Activated T-helper 1 cell treated with anti-CD3 and anti-CD28 coated beads, Interleukin-12 subunit alpha, Interleukin-12 subunit beta, Interleukin-2, Interleukin-4 antibody, amounts not matched to agents 30 ng/mL and 10 ng/mL and 1 ng/mL, durations not matched to agents 14 hours and 24 hours and 36 hours (primary cell): ENCODE results near the gene CORO2B. TPM values are rescaled to one million over a fixed set of nuclear protein-coding genes. Genes with fewer than 3 reads are reported as not detected.

ENCODE experiments used
- DNase-seq: peaks from one replicate; pipeline ENCODE4 v3.0.0; 2021; ENCODE audit warnings: low spot score
- H3K27ac Mint-ChIP-seq: one replicate; pipeline ENCODE4 v1.8.0; 2021; ENCODE audit warnings: mild to moderate bottlenecking, mixed read lengths
- H3K27me3 Mint-ChIP-seq: one replicate; pipeline ENCODE4 v1.8.0; 2022; ENCODE audit warnings: mild to moderate bottlenecking, moderate library complexity, mixed read lengths; ENCODE audit not compliant: insufficient read depth
- H3K36me3 Mint-ChIP-seq: one replicate; pipeline ENCODE4 v1.8.0; 2021; ENCODE audit warnings: low read depth, mixed read lengths
- H3K4me1 Mint-ChIP-seq: one replicate; pipeline ENCODE4 v1.8.0; 2021; ENCODE audit warnings: low read depth, mixed read lengths
- H3K4me3 Mint-ChIP-seq: one replicate; pipeline ENCODE4 v1.8.0; 2021; ENCODE audit warnings: mild to moderate bottlenecking, moderate library complexity, mixed read lengths
- H3K9me3 Mint-ChIP-seq: one replicate; pipeline ENCODE4 v1.8.0; 2021; ENCODE audit warnings: mixed read lengths
- intact Hi-C: fragments of 100-400 bp; cut with micrococcal nuclease; formaldehyde crosslinking; loops from one replicate; pipeline ENCODE4 v1.15.1; 2024
- total RNA-seq: library from RNA; stranded (reverse); gene quantifications from 2 replicates; pipeline ENCODE4 v1.2.3, GENCODE V29; 2022

Gene CORO2B
- total RNA-seq, 1 donor from 2014 or later = not detected

DNA sequence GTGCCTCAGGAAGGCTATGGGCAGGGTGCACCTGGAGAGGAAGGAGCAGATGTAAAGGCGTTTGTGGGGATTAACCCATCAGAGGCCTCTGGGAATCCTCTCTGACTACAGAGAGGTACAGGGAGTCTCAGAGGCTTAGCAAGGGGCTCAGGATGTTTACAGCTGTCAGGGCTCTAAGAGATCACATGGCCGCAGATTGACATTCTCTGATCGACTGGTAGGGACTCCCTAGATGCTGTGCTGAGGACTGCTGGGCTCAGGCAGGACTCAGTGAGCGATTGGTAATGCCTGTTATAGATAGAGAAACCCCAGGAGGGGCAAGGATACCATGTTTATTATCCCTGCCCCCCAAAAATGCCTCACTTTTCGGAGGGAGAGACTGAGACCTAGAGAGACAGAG lies 103.5 kb downstream of the CORO2B start:
- DNase-seq = no peak
- Mint-ChIP-seq H3K4me3 (no peak overlapping the region), H3K27ac (no peak overlapping the region), H3K36me3 (no peaks in the 10 kb centered on the region), H3K27me3 (peaks cover 4% of the 10 kb centered on the region), H3K9me3 (no peaks in the 10 kb centered on the region), H3K4me1 (no peaks in the 10 kb centered on the region)
- intact Hi-C loops = no loop called here

GRCh38 chr15:68683026-68683425 lies 104.2 kb downstream of the CORO2B start:
- no peak for DNase-seq
- H3K27ac Mint-ChIP-seq = no peak overlapping the region
- no peaks in the 10 kb centered on the region for H3K4me1 Mint-ChIP-seq
- no peaks in the 10 kb centered on the region for H3K36me3 Mint-ChIP-seq
- H3K4me3 Mint-ChIP-seq = no peak overlapping the region
- intact Hi-C loops = no loop called here
- no peaks in the 10 kb centered on the region for H3K9me3 Mint-ChIP-seq
- peaks cover 4% of the 10 kb centered on the region for H3K27me3 Mint-ChIP-seq

- Mint-ChIP-seq H3K27ac (no peak overlapping the region), H3K36me3 (no peaks in the 10 kb centered on the region), H3K4me1 (no peaks in the 10 kb centered on the region), H3K27me3 (peaks cover 6% of the 10 kb centered on the region), H3K4me3 (no peak overlapping the region), H3K9me3 (no peaks in the 10 kb centered on the region)
- DNase-seq = no peak
- intact Hi-C loops = no loop called here
These were observed 104.8 kb downstream of the CORO2B start for GRCh38 chr15:68683551-68683950.

DNA sequence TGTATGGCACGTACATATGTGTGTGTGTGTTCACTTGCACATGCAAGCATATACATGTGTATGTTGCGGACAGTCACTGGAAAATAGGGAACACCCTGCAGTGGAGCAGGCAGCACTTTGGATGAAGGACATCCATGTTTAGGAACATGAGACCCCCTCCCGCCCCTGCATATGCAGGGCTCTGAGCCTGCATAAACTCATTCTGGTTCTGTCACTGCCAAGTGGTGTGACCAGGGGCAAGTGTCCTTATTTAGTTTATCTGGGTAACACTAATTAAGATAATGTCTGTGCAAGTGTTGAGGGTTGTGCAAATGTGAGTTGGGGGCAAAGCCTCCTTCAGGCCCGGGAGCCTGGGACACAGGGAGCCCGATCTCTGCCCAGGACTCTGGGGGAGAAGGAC lies 105.7 kb downstream of the CORO2B start:
- Mint-ChIP-seq H3K4me3 (no peak overlapping the region), H3K36me3 (no peaks in the 10 kb centered on the region), H3K9me3 (no peaks in the 10 kb centered on the region), H3K4me1 (no peaks in the 10 kb centered on the region), H3K27ac (no peak overlapping the region), H3K27me3 (peaks cover 9% of the 10 kb centered on the region)
- no peak for DNase-seq
- intact Hi-C loops = no loop called here

DNA sequence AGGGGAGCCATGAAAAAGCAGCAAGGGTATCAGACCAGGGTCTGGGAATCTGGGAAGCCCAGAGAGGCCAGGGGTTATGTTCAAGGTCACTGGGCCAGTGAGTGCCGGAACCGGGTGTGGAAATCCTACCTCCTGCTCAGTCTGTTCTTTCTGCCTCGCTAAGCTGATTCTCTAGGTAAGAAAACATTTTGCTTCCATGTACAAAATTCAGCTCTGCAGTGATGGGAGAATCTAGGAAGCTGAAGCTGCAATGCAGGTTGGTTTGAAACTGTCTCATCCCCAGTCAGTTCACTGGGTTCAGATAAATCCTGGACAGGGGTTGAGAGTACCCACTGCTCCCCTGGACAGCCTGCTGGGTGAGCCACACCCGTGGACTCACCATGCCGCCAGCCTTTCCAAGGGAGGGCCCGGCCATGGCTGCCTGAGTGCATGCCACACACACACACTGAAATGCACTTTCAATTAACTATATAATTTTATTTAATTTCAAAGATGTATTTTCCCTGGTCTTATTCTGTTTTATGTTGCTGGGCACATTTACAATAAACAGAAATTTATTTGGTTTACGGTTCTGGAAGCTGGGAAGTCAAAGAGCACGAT lies 108.4 kb downstream of the CORO2B start:
- peaks cover 11% of the 10 kb centered on the region for H3K27me3 Mint-ChIP-seq
- no peak overlapping the region for H3K4me3 Mint-ChIP-seq
- H3K27ac Mint-ChIP-seq = no peak overlapping the region
- H3K36me3 Mint-ChIP-seq = no peaks in the 10 kb centered on the region
- intact Hi-C loops = no loop called here
- DNase-seq = no peak
- no peaks in the 10 kb centered on the region for H3K9me3 Mint-ChIP-seq
- H3K4me1 Mint-ChIP-seq = no peaks in the 10 kb centered on the region

DNA sequence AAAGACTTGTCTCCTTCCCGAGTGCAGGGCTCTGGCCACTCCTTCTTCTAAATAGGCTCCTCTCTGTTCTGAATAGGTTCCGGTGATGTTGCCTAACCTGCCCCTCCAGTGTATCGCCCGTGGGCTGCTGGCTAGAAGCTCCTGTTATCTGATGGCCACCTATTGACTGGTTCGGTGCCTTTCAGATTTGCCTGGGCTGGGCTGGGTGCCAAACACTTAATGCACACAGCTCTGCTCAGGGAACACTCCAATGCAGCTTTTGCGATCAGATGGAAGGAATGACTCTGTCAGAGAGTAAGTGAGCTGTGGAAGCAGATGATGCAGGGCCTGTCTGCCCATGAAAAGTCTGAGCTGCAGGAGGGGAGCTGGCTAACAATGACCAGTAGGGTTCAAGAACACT lies 112.9 kb downstream of the CORO2B start:
- Mint-ChIP-seq H3K9me3 (no peaks in the 10 kb centered on the region), H3K27me3 (peaks cover 13% of the 10 kb centered on the region), H3K36me3 (no peaks in the 10 kb centered on the region), H3K4me1 (peaks cover 6% of the 10 kb centered on the region), H3K4me3 (no peak overlapping the region), H3K27ac (no peak overlapping the region)
- no peak for DNase-seq
- intact Hi-C loops = no loop called here

- Mint-ChIP-seq H3K36me3 (no peaks in the 10 kb centered on the region), H3K4me3 (no peak overlapping the region), H3K4me1 (peaks cover 6% of the 10 kb centered on the region), H3K27ac (no peak overlapping the region), H3K9me3 (no peaks in the 10 kb centered on the region), H3K27me3 (peaks cover 11% of the 10 kb centered on the region)
- DNase-seq = no peak
- intact Hi-C loops = no loop called here
These were observed 114.3 kb downstream of the CORO2B start for GRCh38 chr15:68693071-68693470.

DNA sequence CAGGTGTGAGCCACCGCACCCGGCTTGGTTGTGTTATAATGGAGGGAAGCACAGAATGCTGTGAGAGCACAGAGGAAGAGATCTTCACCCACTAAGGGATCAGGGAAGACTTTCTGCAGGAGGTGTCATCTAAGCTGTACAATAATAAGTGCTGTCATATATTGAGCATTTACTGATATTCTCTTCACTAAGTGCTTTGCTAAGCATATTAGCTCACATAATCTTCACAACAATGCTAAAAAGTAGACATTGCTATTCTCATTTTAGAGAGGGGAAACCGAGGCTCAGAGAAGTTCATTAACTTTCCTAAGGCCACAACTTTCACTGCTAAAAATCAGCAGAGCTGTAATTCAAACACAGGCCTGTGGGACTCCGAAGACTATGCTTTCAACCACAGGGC lies 115.3 kb downstream of the CORO2B start:
- Mint-ChIP-seq H3K27ac (no peak overlapping the region), H3K27me3 (peaks cover 9% of the 10 kb centered on the region), H3K9me3 (no peaks in the 10 kb centered on the region), H3K4me1 (peaks cover 6% of the 10 kb centered on the region), H3K4me3 (no peak overlapping the region), H3K36me3 (no peaks in the 10 kb centered on the region)
- intact Hi-C loops = no loop called here
- no peak for DNase-seq

- intact Hi-C loops = no loop called here
- DNase-seq = no peak
- Mint-ChIP-seq H3K4me1 (peaks cover 6% of the 10 kb centered on the region), H3K9me3 (no peaks in the 10 kb centered on the region), H3K36me3 (no peaks in the 10 kb centered on the region), H3K4me3 (no peak overlapping the region), H3K27me3 (peaks cover 8% of the 10 kb centered on the region), H3K27ac (no peak overlapping the region)
These were observed 116.3 kb downstream of the CORO2B start for GRCh38 chr15:68695061-68695595.

- no peaks in the 10 kb centered on the region for H3K36me3 Mint-ChIP-seq
- intact Hi-C loops = no loop called here
- H3K27me3 Mint-ChIP-seq = peaks cover 5% of the 10 kb centered on the region
- H3K4me3 Mint-ChIP-seq = no peak overlapping the region
- H3K27ac Mint-ChIP-seq = no peak overlapping the region
- no peaks in the 10 kb centered on the region for H3K9me3 Mint-ChIP-seq
- H3K4me1 Mint-ChIP-seq = peaks cover 6% of the 10 kb centered on the region
- no peak for DNase-seq
These were observed 117.9 kb downstream of the CORO2B start for GRCh38 chr15:68696414-68697363.

DNA sequence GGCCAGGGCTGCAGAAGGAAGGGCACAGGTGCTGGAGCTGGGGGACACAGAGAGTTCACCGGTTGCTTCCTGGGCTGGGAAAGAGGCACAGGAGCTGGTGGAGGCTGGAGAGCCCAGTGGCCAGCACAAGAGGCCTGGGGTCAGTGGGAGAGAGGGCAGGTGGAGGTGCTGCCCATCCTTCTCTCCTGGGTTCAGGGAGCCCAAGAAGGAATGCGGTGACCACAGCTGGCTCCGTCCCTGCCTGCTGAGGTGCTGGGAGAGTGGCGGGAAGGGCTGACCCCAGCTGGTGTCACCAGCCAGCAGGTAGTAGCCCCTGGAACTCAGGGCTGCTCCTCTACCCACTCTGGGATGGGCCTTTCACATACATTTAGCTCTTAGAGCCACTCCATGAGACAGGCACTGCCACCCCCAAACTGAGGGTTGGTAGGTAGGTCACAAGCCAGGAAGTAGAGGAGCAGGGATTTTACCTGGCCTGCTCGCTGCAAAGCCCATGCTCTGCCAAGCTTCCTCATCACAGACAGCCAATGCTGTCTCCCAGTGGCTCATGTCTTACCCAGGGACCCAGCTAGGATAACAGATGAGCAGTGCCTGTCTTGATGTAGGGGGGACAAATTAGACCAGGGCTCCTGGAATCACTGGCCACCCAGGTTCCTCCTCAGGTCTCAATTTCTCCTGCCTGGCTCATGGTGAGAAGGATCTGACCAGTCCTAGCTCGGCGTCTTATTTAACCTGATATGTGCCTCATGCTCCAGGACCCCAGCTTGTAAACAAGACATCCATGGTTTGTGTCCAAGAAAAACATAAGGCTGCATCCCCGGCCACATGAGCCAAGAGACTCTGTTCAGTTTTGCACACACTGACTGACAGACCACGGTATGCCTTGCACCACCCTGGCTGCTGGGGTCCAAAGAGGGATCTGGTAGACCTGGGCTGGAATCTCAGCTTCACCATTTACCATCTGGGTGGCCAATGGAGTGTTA lies 119.2 kb downstream of the CORO2B start:
- Mint-ChIP-seq H3K4me3 (no peak overlapping the region), H3K27me3 (peaks cover 7% of the 10 kb centered on the region), H3K4me1 (peaks cover 3% of the 10 kb centered on the region), H3K36me3 (no peaks in the 10 kb centered on the region), H3K9me3 (no peaks in the 10 kb centered on the region), H3K27ac (no peak overlapping the region)
- intact Hi-C loops = no loop called here
- DNase-seq = no peak

DNA sequence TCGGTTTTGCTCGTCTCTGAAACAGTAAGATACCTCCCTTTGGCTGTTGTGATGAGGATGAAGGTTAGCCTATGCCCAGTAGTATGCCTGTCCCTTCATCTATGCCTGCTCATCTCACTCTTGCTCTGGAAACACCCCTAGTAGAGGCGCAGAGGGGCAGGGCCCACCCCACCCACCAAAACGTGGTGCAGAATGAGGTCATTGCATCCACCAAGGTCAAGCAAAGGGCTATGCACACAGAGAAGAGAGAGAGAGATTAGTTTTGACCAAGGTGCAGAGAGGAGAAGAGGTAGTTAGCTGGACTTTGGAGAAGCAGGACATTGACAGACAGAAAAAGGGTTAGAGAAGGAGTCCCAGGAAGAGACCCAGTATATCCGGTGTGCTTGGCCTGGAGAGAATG lies 119.9 kb downstream of the CORO2B start:
- Mint-ChIP-seq H3K27me3 (peaks cover 6% of the 10 kb centered on the region), H3K36me3 (no peaks in the 10 kb centered on the region), H3K4me3 (no peak overlapping the region), H3K4me1 (no peaks in the 10 kb centered on the region), H3K27ac (no peak overlapping the region), H3K9me3 (no peaks in the 10 kb centered on the region)
- DNase-seq = no peak
- intact Hi-C loops = no loop called here
